ENCODE results near the gene SETD7. TPM values are rescaled to one million over a fixed set of nuclear protein-coding genes. Genes with fewer than 3 reads are reported as not detected.

SETD7 gene
- total and polyA plus RNA-seq, 2 donors from 2014 or later, result 6.5 to 29.1 TPM

GRCh38 chr4:139461022-139461628 lies 94.9 kb downstream of the SETD7 start:
- DNase-seq (no peak), FAIRE-seq (no peak)
- no peaks in the 10 kb centered on the region for H3K9me3 ChIP-seq (ENCODE audit: control insufficient read depth in 2 of 3, insufficient read depth in 1 of 3, low read length in 3 of 3)
- intact Hi-C loops (cut with DNase I), result no loop called here
- H3K4me1 ChIP-seq (ENCODE audit: control insufficient read depth in 2 of 3, insufficient read depth in 2 of 3, low read depth in 1 of 3, low read length in 3 of 3), result peaks cover 0 to 5% (median 0%) of the 10 kb centered on the region in 3 donors
- H3K27ac ChIP-seq (ENCODE audit: low read depth in 2 of 2, low read length in 2 of 2), result no peak overlapping the region
- H3K36me3 ChIP-seq (ENCODE audit: control insufficient read depth in 2 of 3, insufficient read depth in 3 of 3, low read length in 3 of 3), result no peaks in the 10 kb centered on the region
- H3K4me3 ChIP-seq (ENCODE audit: low read length in 3 of 3), result no peak overlapping the region
- TF ChIP-seq, protein P1, sequence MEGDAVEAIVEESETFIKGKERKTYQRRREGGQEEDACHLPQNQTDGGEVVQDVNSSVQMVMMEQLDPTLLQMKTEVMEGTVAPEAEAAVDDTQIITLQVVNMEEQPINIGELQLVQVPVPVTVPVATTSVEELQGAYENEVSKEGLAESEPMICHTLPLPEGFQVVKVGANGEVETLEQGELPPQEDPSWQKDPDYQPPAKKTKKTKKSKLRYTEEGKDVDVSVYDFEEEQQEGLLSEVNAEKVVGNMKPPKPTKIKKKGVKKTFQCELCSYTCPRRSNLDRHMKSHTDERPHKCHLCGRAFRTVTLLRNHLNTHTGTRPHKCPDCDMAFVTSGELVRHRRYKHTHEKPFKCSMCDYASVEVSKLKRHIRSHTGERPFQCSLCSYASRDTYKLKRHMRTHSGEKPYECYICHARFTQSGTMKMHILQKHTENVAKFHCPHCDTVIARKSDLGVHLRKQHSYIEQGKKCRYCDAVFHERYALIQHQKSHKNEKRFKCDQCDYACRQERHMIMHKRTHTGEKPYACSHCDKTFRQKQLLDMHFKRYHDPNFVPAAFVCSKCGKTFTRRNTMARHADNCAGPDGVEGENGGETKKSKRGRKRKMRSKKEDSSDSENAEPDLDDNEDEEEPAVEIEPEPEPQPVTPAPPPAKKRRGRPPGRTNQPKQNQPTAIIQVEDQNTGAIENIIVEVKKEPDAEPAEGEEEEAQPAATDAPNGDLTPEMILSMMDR (IDR thresholded peaks at IDR 0.05; ENCODE audit: borderline replicate concordance, extremely low read depth, insufficient read depth), result no peak
- no peaks in the 10 kb centered on the region for H3K27me3 ChIP-seq (ENCODE audit: control insufficient read depth, insufficient read depth, low read length)
- H3K9ac ChIP-seq (ENCODE audit: low read length in 3 of 3), result no peak overlapping the region

DNA sequence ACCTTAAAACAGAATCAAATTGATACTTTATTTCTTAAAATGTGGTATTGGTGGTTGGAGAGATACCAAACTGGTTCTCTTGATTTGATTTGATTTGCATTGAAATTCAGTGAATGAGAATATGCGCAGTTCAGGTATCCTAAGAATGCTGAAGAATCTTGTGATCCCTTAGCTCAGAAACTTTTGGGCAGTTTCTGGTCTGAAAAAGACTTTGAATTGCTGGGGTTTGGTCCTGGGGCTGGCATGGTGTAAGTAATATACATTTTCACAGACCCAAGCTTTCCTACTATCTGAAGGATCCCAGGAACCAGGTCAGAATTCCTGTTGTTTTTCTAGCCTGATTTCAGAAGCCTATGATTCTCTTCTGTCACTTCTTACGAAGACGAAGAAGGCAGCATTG lies 95.5 kb downstream of the SETD7 start:
- Histone ChIP-seq H3K4me1 (ENCODE audit: control insufficient read depth in 2 of 3, insufficient read depth in 2 of 3, low read depth in 1 of 3, low read length in 3 of 3) (peaks cover 0 to 9% (median 0%) of the 10 kb centered on the region in 3 donors), H3K4me3 (ENCODE audit: low read length in 3 of 3) (no peak overlapping the region), H3K36me3 (ENCODE audit: control insufficient read depth in 2 of 3, insufficient read depth in 3 of 3, low read length in 3 of 3) (no peaks in the 10 kb centered on the region), H3K9me3 (ENCODE audit: control insufficient read depth in 2 of 3, insufficient read depth in 1 of 3, low read length in 3 of 3) (no peaks in the 10 kb centered on the region), H3K9ac (ENCODE audit: low read length in 3 of 3) (no peak overlapping the region), H3K27me3 (ENCODE audit: control insufficient read depth, insufficient read depth, low read length) (no peaks in the 10 kb centered on the region), H3K27ac (ENCODE audit: low read depth in 2 of 2, low read length in 2 of 2) (no peak overlapping the region)
- TF ChIP-seq, protein P1 (IDR thresholded peaks at IDR 0.05; ENCODE audit: borderline replicate concordance, extremely low read depth, insufficient read depth), result no peak
- DNase-seq, result no peak
- FAIRE-seq, result no peak
- intact Hi-C loops (cut with DNase I), result no loop called here

GRCh38 chr4:139458999-139459398 lies 97.0 kb downstream of the SETD7 start:
- no peak overlapping the region for H3K4me3 ChIP-seq (ENCODE audit: low read length in 3 of 3)
- FAIRE-seq, result no peak
- no peak for DNase-seq
- no peak overlapping the region for H3K27ac ChIP-seq (ENCODE audit: low read depth in 2 of 2, low read length in 2 of 2)
- H3K36me3 ChIP-seq (ENCODE audit: control insufficient read depth in 2 of 3, insufficient read depth in 3 of 3, low read length in 3 of 3), result no peaks in the 10 kb centered on the region
- H3K9ac ChIP-seq (ENCODE audit: low read length in 3 of 3), result no peak overlapping the region
- H3K27me3 ChIP-seq (ENCODE audit: control insufficient read depth, insufficient read depth, low read length), result no peaks in the 10 kb centered on the region
- intact Hi-C loops (cut with DNase I), result no loop called here
- TF ChIP-seq, protein P1 (IDR thresholded peaks at IDR 0.05; ENCODE audit: borderline replicate concordance, extremely low read depth, insufficient read depth), result no peak
- H3K4me1 ChIP-seq (ENCODE audit: control insufficient read depth in 2 of 3, insufficient read depth in 2 of 3, low read depth in 1 of 3, low read length in 3 of 3), result peaks cover 0 to 14% (median 0%) of the 10 kb centered on the region in 3 donors
- H3K9me3 ChIP-seq (ENCODE audit: control insufficient read depth in 2 of 3, insufficient read depth in 1 of 3, low read length in 3 of 3), result no peaks in the 10 kb centered on the region

- H3K27me3 ChIP-seq (ENCODE audit: control insufficient read depth, insufficient read depth, low read length), result no peaks in the 10 kb centered on the region
- TF ChIP-seq, protein P1 (IDR thresholded peaks at IDR 0.05; ENCODE audit: borderline replicate concordance, extremely low read depth, insufficient read depth), result no peak
- H3K4me3 ChIP-seq (ENCODE audit: low read length in 3 of 3), result no peak overlapping the region
- DNase-seq (no peak), FAIRE-seq (no peak)
- intact Hi-C loops (cut with DNase I), result no loop called here
- no peak overlapping the region for H3K9ac ChIP-seq (ENCODE audit: low read length in 3 of 3)
- peaks cover 0 to 14% (median 0%) of the 10 kb centered on the region in 3 donors for H3K4me1 ChIP-seq (ENCODE audit: control insufficient read depth in 2 of 3, insufficient read depth in 2 of 3, low read depth in 1 of 3, low read length in 3 of 3)
- no peaks in the 10 kb centered on the region for H3K9me3 ChIP-seq (ENCODE audit: control insufficient read depth in 2 of 3, insufficient read depth in 1 of 3, low read length in 3 of 3)
- no peak overlapping the region for H3K27ac ChIP-seq (ENCODE audit: low read depth in 2 of 2, low read length in 2 of 2)
- H3K36me3 ChIP-seq (ENCODE audit: control insufficient read depth in 2 of 3, insufficient read depth in 3 of 3, low read length in 3 of 3), result no peaks in the 10 kb centered on the region
Observed at GRCh38 chr4:139458543-139458942, 97.5 kb downstream of the SETD7 start.

Data from kidney (tissue), 14 donors.